ENCODE data around the gene HYI. TPM values are rescaled to one million over a fixed set of nuclear protein-coding genes. Genes with fewer than 3 reads are reported as not detected.

HYI gene
- total and polyA plus RNA-seq, 2 of the 8 experiments (the other 6 are each of a cell fraction or from before 2014, with no cell fraction given) = 14.4 to 17.7 TPM

GRCh38 chr1:43479414-43479813 is 25.7 kb upstream of the HYI start (continued):
- TF ChIP-seq CHD7 (IDR thresholded peaks at IDR 0.05; ENCODE audit: insufficient replicate concordance, low read length) = no peak
